Liver (tissue), 9 donors: ENCODE results near the gene UROC1. TPM values are rescaled to one million over a fixed set of nuclear protein-coding genes. Genes with fewer than 3 reads are reported as not detected.

Experiments used
- DNase-seq: peaks from one replicate; pipeline ENCODE4 v3.0.0-alpha.2; 2017; ENCODE audit warnings: low spot score
- H3K27ac ChIP-seq, 2 donors: one replicate each; pipeline ENCODE4 v1.7.0; 2013; ENCODE audit warnings: inconsistent platforms in 2 of 2, low read length in 2 of 2, control low read depth in 1 of 2, low read depth in 1 of 2, mild to moderate bottlenecking in 1 of 2
- H3K27me3 ChIP-seq, 4 donors: one replicate each; pipeline versions ENCODE4 v1.6.1 to v1.7.0; 2013; ENCODE audit warnings: low read length in 3 of 4, inconsistent platforms in 1 of 4, mild to moderate bottlenecking in 1 of 4, moderate library complexity in 1 of 4; ENCODE audit not compliant: control insufficient read depth in 4 of 4, insufficient read depth in 4 of 4
- H3K36me3 ChIP-seq, 4 donors: one replicate each; pipeline versions ENCODE4 v1.6.1 to v1.7.0; 2013; ENCODE audit warnings: low read length in 3 of 4, mild to moderate bottlenecking in 3 of 4, low read depth in 1 of 4, moderate library complexity in 1 of 4; ENCODE audit not compliant: control insufficient read depth in 4 of 4, insufficient read depth in 3 of 4
- H3K4me1 ChIP-seq, 4 donors: one replicate each; pipeline versions ENCODE4 v1.6.1 to v1.7.0; 2013; ENCODE audit warnings: low read length in 3 of 4, mild to moderate bottlenecking in 3 of 4, moderate library complexity in 1 of 4; ENCODE audit not compliant: control insufficient read depth in 4 of 4, insufficient read depth in 4 of 4
- H3K4me3 ChIP-seq, 3 donors: one replicate each; pipeline versions ENCODE4 v1.6.1 to v1.7.0; 2013; ENCODE audit warnings: low read length in 3 of 3, control low read depth in 1 of 3, low read depth in 1 of 3, mild to moderate bottlenecking in 1 of 3
- H3K9ac ChIP-seq, 2 donors: one replicate each; pipeline ENCODE4 v1.7.0; 2013; ENCODE audit warnings: low read length in 2 of 2, mild to moderate bottlenecking in 2 of 2, moderate library complexity in 2 of 2, control low read depth in 1 of 2, low read depth in 1 of 2
- H3K9me3 ChIP-seq, 4 donors: one replicate each; pipeline versions ENCODE4 v1.6.1 to v1.7.0; 2013; ENCODE audit warnings: low read length in 3 of 4; ENCODE audit not compliant: control insufficient read depth in 4 of 4
- EGR1 ChIP-seq, 2 donors: IDR thresholded peaks; 2 replicates each; pipeline ENCODE4 v1.6.1; 2016 to 2018; ENCODE audit warnings: antibody characterized with exemption in 2 of 2, low read depth in 2 of 2
- FOXA1 ChIP-seq: IDR thresholded peaks from 2 replicates; pipeline ENCODE4 v1.6.1; 2016; ENCODE audit warnings: antibody characterized with exemption
- FOXA2 ChIP-seq: IDR thresholded peaks from 2 replicates; pipeline ENCODE4 v1.6.1; 2016; ENCODE audit warnings: antibody characterized with exemption
- GABPA ChIP-seq, 2 donors: IDR thresholded peaks in 1 of 2; conservative IDR thresholded peaks in 1 of 2; 2 replicates each; pipeline ENCODE4 v1.6.1; 2016; ENCODE audit warnings: antibody characterized with exemption in 2 of 2, mild to moderate bottlenecking in 1 of 2, moderate library complexity in 1 of 2
- HNF4A ChIP-seq, 2 donors: conservative IDR thresholded peaks; 2 replicates each; pipeline ENCODE4 v1.6.1; 2016; ENCODE audit warnings: antibody characterized with exemption in 2 of 2, mild to moderate bottlenecking in 2 of 2
- HNF4G ChIP-seq: IDR thresholded peaks from 2 replicates; pipeline ENCODE4 v1.6.1; 2016; ENCODE audit warnings: antibody characterized with exemption
- JUND ChIP-seq, 2 donors: IDR thresholded peaks; 2 replicates each; pipeline ENCODE4 v1.6.1; 2016; ENCODE audit warnings: antibody characterized with exemption in 2 of 2
- MAX ChIP-seq: IDR thresholded peaks from 2 replicates; pipeline ENCODE4 v1.6.1; 2016; ENCODE audit warnings: antibody characterized with exemption
- NR2F2 ChIP-seq: IDR thresholded peaks from 2 replicates; pipeline ENCODE4 v1.6.1; 2016; ENCODE audit warnings: antibody characterized with exemption
- RAD21 ChIP-seq, 2 donors: IDR thresholded peaks; 2 replicates each; pipeline ENCODE4 v1.6.1; 2016; ENCODE audit warnings: antibody characterized with exemption in 2 of 2, mild to moderate bottlenecking in 2 of 2
- REST ChIP-seq: IDR thresholded peaks from 2 replicates; pipeline ENCODE4 v1.6.1; 2016; ENCODE audit warnings: antibody characterized with exemption, mild to moderate bottlenecking
- RXRA ChIP-seq, 2 donors: IDR thresholded peaks; 2 replicates each; pipeline ENCODE4 v1.6.1; 2017 to 2018; ENCODE audit warnings: antibody characterized with exemption in 2 of 2, mild to moderate bottlenecking in 1 of 2
- SP1 ChIP-seq: IDR thresholded peaks from 2 replicates; pipeline ENCODE4 v1.6.1; 2018; ENCODE audit warnings: antibody characterized with exemption, mild to moderate bottlenecking
- TAF1 ChIP-seq: conservative IDR thresholded peaks from 2 replicates; pipeline ENCODE4 v1.6.1; 2016; ENCODE audit warnings: antibody characterized with exemption, mild to moderate bottlenecking
- YY1 ChIP-seq: IDR thresholded peaks from 2 replicates; pipeline ENCODE4 v1.6.1; 2016; ENCODE audit warnings: antibody characterized with exemption, mild to moderate bottlenecking
- WGBS: extraction: QIAGEN DNeasy Blood & Tissue Kit; methylation state at CpG from one replicate; pipeline ENCODE4 v1.1.7; 2013; 5-methylcytosine and 5-hydroxymethylcytosine counted together
- polyA plus RNA-seq, 2 donors: library from polyadenylated mRNA; stranded (reverse) in 1 of 2; unstranded in 1 of 2; fragments of 200-250 nt in 1 of 2; fragments of >200 nt in 1 of 2; fragmentation: Nextera tagmentation in 1 of 2; extraction: Ambion mirVana in 1 of 2; gene quantifications; one replicate each; pipeline versions ENCODE4 v1.2.1 to v1.2.3, GENCODE V29; 2013 to 2015
- total RNA-seq, 2 donors: library from RNA; depleted of rRNA; stranded (reverse); fragments of >200 nt; gene quantifications; one replicate each; pipeline ENCODE4 v1.2.3, GENCODE V29; 2014
- TF ChIP-seq, protein P1 (sequence below): IDR thresholded peaks from 2 replicates; pipeline ENCODE4 v1.6.1; 2016; ENCODE audit warnings: antibody characterized with exemption
- TF ChIP-seq, protein P2 (sequence below): IDR thresholded peaks from 2 replicates; pipeline ENCODE4 v1.6.1; 2016; ENCODE audit warnings: antibody characterized with exemption
- TF ChIP-seq, protein P3 (sequence below): fragments of 150-350 bp; IDR thresholded peaks from 2 replicates; pipeline ENCODE4 v1.5.1; 2017; ENCODE audit warnings: improper control_type of control experiment, low read depth, low read length; ENCODE audit not compliant: missing input control
- donor health status: healthy.
- donor health status: healthy.
- donor health status: healthy.
- donor health status: healthy.
- donor health status: healthy.

The UROC1 gene
- total and polyA plus RNA-seq, 4 donors: 5.9 to 28.4 (median 18.2) TPM

GRCh38 chr3:126502656-126503055 lies 14.9 kb downstream of the UROC1 start:
- Histone ChIP-seq H3K9ac (no peak overlapping the region), H3K4me1 (peaks cover 0 to 8% (median 0%) of the 10 kb centered on the region in 4 donors), H3K4me3 (no peak overlapping the region), H3K27ac (no peak overlapping the region), H3K36me3 (peaks cover 0 to 59% (median 33%) of the 10 kb centered on the region in 4 donors), H3K9me3 (no peaks in the 10 kb centered on the region), H3K27me3 (no peaks in the 10 kb centered on the region)
- DNase-seq: no peak
- TF ChIP-seq RAD21 (IDR thresholded peaks at IDR 0.05) (no peak), RXRA (IDR thresholded peaks at IDR 0.05) (no peak), FOXA1 (no peak), JUND (IDR thresholded peaks at IDR 0.05) (no peak), REST (no peak), HNF4A (conservative IDR thresholded peaks at IDR 0.05) (no peak), YY1 (no peak), MAX (no peak), FOXA2 (no peak), SP1 (no peak), EGR1 (IDR thresholded peaks at IDR 0.05; ENCODE audit: low read depth in 2 of 2) (no peak), HNF4G (no peak), GABPA (IDR thresholded peaks at IDR 0.05 in 1 of 2, conservative IDR thresholded peaks at IDR 0.05 in 1 of 2) (no peak), NR2F2 (no peak), TAF1 (no peak)
- TF ChIP-seq, protein P1, sequence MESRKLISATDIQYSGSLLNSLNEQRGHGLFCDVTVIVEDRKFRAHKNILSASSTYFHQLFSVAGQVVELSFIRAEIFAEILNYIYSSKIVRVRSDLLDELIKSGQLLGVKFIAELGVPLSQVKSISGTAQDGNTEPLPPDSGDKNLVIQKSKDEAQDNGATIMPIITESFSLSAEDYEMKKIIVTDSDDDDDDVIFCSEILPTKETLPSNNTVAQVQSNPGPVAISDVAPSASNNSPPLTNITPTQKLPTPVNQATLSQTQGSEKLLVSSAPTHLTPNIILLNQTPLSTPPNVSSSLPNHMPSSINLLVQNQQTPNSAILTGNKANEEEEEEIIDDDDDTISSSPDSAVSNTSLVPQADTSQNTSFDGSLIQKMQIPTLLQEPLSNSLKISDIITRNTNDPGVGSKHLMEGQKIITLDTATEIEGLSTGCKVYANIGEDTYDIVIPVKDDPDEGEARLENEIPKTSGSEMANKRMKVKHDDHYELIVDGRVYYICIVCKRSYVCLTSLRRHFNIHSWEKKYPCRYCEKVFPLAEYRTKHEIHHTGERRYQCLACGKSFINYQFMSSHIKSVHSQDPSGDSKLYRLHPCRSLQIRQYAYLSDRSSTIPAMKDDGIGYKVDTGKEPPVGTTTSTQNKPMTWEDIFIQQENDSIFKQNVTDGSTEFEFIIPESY: no peak
- TF ChIP-seq, protein P2, sequence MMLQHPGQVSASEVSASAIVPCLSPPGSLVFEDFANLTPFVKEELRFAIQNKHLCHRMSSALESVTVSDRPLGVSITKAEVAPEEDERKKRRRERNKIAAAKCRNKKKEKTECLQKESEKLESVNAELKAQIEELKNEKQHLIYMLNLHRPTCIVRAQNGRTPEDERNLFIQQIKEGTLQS: no peak
- TF ChIP-seq, protein P3, sequence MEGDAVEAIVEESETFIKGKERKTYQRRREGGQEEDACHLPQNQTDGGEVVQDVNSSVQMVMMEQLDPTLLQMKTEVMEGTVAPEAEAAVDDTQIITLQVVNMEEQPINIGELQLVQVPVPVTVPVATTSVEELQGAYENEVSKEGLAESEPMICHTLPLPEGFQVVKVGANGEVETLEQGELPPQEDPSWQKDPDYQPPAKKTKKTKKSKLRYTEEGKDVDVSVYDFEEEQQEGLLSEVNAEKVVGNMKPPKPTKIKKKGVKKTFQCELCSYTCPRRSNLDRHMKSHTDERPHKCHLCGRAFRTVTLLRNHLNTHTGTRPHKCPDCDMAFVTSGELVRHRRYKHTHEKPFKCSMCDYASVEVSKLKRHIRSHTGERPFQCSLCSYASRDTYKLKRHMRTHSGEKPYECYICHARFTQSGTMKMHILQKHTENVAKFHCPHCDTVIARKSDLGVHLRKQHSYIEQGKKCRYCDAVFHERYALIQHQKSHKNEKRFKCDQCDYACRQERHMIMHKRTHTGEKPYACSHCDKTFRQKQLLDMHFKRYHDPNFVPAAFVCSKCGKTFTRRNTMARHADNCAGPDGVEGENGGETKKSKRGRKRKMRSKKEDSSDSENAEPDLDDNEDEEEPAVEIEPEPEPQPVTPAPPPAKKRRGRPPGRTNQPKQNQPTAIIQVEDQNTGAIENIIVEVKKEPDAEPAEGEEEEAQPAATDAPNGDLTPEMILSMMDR: no peak
- 95% methylated on average over 1 of the region's 1 CpG for WGBS
